GM19238 (cell line): ENCODE results near the gene PKIG.
"Not testable (repeated sequence)": the region's sequence is repeated elsewhere in the genome, so short reads cannot be mapped to it uniquely, and the experiment has no call there.

ENCODE experiments used
- DNase-seq: peaks from one replicate; pipeline ENCODE4 v3.0.0; 2011; ENCODE audit warnings: low spot score; ENCODE audit not compliant: insufficient read length

The PKIG gene

GRCh38 chr20:44582311-44583025 lies at the start of gene PKIG:
PKIG (plus strand) TSS chr20:44582579; CDS start chr20:44614557, 31,978 bp downstream.
- DNase-seq = no peak

GRCh38 chr20:44532981-44533331 lies 49.4 kb upstream of the PKIG start:
- no peak for DNase-seq

DNA sequence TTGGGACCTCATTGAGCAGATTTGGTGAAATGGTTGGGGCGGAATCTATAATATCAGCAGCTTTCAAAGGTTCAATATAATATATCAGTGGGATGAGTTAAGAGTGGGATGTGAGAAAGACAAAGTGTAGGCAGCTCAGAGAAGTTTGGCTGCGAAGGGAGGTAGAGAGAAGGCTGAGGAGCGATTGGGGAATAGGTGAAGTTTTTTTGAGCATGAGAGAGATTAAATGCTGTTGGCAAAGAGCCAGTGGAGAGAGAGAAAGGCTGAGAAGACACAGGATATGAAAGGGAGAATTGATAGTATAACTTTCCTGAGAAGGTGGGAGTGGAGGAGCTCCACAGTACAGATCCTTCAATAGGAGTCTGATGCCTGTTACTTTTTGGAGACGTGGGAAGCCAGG lies 48.5 kb upstream of the PKIG start:
- no peak for DNase-seq

DNA sequence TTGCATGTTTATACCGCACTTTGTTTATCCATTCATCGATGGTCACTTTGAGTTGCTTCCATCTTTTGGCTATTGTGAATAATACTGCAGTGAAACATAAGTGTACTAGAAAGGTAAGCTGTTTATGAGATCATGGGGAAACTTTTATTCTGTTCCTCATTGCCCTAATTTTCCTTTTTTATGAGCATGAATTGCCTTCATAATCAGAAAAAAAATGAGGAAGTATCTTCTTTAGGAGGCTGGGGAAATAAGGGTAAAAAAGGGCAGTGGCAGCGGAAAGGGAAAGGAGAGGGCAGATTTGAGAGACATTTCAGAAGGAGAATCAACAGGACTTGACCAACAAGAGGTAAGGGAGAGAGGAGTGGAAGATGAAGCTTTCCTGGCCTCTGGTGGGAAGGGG lies 46.2 kb upstream of the PKIG start:
- no peak for DNase-seq

DNA sequence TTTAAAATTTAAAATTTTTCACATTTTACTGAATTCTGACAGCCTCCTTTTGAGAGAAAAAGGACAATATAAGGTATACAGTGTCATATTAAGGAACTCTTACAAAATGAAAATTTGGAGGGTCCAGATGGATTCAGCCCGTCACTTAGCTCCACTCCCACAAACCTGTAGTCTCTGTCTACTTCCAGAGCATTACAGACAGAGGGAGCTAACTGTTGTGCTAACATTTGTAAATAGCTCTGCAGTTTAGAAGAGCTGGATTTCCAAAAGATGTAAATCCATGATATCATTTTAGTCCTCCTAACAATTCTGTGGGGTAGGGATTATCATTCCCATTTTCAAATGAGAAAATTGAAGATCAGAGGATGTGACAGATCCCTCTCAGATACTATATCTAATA lies 44.4 kb upstream of the PKIG start:
- no peak for DNase-seq

DNA sequence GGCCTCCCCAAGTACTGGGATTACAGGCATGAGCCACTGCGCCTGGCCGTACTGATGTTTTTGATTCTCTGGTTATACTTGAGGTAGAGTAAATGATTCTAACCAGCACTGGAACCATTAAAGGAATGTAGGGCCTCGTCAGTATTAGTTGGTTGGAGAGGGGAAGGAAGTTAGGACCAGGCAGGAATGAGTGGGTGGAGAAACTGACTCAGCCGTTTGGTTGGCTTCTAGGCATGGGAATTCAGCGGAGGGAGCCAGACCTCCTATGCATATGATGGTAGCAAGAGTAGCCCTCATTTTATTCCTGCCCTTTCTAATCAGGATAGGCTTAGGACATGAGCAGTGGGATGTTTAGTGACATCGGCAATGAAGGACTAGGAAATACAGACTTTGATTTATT lies 41.5 kb upstream of the PKIG start:
- no peak for DNase-seq

DNA sequence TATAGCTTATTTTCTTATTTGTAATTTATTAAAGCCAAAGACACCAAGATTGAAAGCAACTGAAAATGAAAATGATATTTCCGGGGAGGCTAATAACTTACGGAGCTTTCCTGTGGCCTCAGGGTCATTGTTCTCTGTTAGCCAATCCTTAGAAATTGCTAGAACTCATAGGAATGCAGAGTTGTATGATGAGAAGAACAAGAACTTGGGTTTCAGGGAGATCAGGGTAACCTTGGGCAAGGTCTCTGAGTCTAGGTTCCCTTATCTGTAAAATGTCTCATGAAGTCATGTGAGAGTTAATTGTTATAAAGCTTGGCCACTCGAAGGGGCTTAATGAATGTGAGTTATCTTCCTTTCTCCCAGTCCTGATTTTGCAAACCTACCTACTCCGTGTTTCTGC lies 40.4 kb upstream of the PKIG start:
- no peak for DNase-seq

GRCh38 chr20:44542890-44543289 lies 39.5 kb upstream of the PKIG start:
- DNase-seq = no peak

GRCh38 chr20:44543358-44543757 lies 39.0 kb upstream of the PKIG start:
- DNase-seq = no peak

DNA sequence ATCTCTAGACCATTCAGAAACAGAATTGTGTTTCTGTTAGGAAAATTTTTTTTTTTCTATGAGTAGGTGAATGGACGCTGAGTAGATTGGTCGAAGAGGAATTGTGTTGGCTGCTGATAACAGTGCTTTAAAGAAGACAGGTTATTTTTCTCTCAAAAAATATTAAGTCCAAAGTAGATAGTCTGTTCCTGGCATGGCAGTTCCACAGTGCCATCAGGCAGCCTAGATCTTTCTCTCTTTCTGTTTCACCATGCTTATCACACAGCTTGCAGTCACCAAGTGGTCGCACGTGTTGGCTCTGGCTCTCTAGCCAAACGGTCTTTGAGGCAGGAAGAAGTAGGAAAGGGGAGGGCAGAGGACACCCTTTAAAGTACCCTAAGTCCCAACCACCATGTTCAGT lies 38.1 kb upstream of the PKIG start:
- no peak for DNase-seq

DNA sequence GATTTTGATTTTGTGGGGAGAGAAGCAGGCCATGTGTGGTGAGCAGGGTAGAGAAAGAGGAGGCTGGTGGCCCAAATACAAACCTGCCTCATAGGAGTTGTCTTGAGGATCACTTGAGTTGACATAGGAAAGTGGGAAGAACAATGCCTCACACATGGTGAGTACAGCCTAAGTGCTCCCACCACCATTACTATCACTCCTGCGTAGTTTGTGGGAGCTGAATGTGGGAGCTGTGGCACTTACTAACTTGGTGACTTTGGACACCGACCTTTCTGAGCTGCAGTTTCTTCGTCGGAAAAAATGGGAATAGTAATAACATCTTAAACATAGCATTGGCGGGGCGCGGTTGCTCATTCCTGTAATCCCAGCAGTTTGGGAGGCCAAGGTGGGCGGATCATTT lies 35.0 kb upstream of the PKIG start:
- DNase-seq = no peak

GRCh38 chr20:44549123-44549522 lies 33.3 kb upstream of the PKIG start:
- DNase-seq = no peak

- DNase-seq = no peak
Observed at GRCh38 chr20:44552050-44552449, 30.3 kb upstream of the PKIG start.

DNA sequence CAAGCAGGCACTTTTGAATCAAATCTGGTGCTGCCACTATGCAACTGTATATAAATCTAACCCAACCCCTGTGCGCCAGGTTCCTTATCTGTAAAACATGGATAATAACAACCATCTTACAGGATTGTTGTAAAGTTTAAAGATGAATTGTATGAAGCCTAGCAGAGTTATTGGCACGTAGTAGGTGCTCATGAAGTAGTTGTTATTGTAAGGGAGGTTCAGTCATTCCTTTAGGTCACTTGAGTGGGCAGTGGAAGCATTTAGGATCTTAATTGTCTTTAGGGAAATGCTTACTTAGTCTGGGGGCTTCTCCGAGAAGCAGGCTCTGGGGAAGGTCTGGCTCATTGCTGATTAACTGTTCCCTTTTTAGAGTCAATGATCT lies 29.8 kb upstream of the PKIG start:
- no peak for DNase-seq

- DNase-seq = no peak
Observed at GRCh38 chr20:44552950-44553908, 29.1 kb upstream of the PKIG start.

DNA sequence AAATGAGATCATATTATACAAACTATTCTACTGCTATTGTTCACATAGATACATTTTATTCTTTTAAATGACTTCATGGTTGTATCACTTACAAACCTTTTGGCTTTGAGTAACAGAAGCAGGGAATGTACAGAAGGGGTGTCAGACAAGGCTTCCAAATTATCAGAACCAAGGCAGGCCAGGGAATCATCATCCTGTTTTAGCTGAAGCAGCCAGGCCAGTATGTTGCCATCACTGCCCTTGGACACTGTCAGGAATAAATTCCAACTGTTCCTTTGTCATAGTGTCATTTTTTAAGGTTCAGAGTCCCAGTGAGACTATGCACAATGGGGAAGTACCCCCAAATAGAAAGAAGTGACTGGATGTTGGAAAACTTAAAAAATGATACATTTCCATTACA lies 23.1 kb upstream of the PKIG start:
- no peak for DNase-seq

DNA sequence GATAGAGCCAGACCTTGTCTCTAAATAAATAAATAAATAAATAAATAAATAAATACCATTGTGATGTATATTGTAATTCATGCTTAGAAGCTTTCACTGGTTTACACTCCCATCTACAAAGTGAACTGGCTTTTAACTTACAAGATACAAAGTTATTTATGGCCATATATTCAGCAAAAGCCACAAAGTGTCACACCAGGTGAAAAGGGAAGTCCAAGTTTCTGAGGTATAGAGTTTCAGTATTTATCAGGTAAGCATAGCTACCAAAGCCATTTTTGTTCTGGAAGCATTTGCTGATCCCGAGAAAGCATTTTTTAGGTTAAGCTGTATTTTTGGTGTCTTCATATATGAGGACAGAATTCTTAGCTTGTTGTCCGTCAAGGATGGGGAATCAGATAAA lies 22.1 kb upstream of the PKIG start:
- DNase-seq = no peak

DNA sequence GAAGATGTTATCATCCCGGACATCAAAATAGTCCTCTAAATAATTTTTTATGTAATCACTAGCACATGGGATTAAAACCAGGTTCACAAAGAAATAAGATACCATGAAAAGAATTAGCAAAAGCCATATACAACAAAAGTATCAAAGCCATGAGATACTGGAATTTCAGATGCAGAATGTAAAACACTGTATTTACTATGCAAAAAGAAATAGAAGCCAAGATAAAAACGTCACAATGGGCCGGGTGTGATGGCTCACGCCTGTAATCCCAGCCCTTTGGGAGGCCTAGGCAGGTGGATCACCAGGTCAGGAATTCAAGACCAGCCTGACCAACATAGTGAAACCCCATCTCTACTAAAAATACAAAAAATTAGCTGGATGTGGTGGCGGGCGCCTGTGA lies 21.6 kb upstream of the PKIG start:
- DNase-seq = not testable (repeated sequence)

- no peak for DNase-seq
Observed at GRCh38 chr20:44561876-44562275, 20.5 kb upstream of the PKIG start.

DNA sequence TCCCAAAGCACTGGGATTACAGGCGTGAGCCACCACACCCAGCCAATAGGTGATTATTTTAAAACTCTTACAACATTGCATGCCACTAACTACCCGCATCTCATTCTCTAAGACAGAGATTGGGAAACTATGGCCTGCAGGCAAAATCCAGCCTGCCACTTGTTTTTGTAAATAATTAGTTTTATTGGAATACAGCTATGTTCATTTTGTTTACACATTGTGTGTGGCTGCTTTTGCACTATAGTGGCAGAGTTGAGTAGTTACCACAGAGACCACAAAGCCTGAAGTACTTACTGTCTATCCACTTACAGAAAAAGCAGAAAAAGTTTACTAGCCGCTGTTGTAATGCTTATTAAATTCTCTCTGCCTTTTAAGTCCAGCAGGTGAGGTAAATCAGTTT lies 16.4 kb upstream of the PKIG start:
- DNase-seq = no peak

GRCh38 chr20:44566811-44567210 lies 15.6 kb upstream of the PKIG start:
- no peak for DNase-seq

DNA sequence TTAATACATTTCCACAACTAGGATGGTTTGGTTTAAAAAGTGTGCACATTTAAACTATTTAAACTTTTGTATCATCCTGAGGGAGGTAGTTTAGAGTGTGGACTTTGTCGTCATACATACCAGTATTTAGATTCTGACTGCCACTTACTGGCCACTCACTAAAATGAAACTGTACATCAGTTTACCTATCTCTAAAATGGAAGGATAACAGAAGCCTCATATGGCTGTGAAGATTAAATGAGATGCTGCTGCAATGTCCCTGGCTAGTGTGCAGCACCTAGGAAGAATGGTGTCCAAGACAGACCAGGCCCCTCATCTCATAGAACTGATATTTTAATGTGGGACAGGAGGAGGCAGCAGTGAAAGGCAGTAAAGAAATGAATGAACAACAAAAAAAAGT lies 12.0 kb upstream of the PKIG start:
- DNase-seq = no peak
